NCI-H146 treated with DMSO at 0.1 percent for 48 hours (cell line): ENCODE measurements around the gene GPRIN2.
"Not testable (repeated sequence)": the region's sequence is repeated elsewhere in the genome, so short reads cannot be mapped to it uniquely, and the experiment has no call there.

Experiments
- DNase-seq: peaks from one replicate; lab custom pipeline; 2025; ENCODE audit not compliant: unreplicated experiment; lab: John Stamatoyannopoulos, UW

Gene GPRIN2

GRCh38 chr10:46570655-46571054, 14.2 kb upstream of the GPRIN2 start:
- not testable (repeated sequence) for DNase-seq

GRCh38 chr10:46567151-46567550, 10.7 kb upstream of the GPRIN2 start:
- DNase-seq = not testable (repeated sequence)

GRCh38 chr10:46565591-46566332, 9.3 kb upstream of the GPRIN2 start:
- not testable (repeated sequence) for DNase-seq

- no peak for DNase-seq
Observed at GRCh38 chr10:46560952-46561351, 4.5 kb upstream of the GPRIN2 start.

- DNase-seq = no peak
Observed at GRCh38 chr10:46560381-46560780, 3.9 kb upstream of the GPRIN2 start.

- no peak for DNase-seq
Observed at GRCh38 chr10:46559231-46559671, 2.8 kb upstream of the GPRIN2 start.

- DNase-seq = no peak
Observed at GRCh38 chr10:46558392-46559185, 2.1 kb upstream of the GPRIN2 start.

- DNase-seq = no peak
Observed at GRCh38 chr10:46558122-46558391, 1.6 kb upstream of the GPRIN2 start.

GRCh38 chr10:46557319-46558121, 1.1 kb upstream of the GPRIN2 start:
- no peak for DNase-seq

- DNase-seq = no peak
Observed at GRCh38 chr10:46555713-46556514, 544 bp downstream of the GPRIN2 start.

- DNase-seq = no peak
Observed at GRCh38 chr10:46555366-46555712, 1.1 kb downstream of the GPRIN2 start.

- DNase-seq = no peak
Observed at GRCh38 chr10:46554166-46554781, 2.2 kb downstream of the GPRIN2 start.

- no peak for DNase-seq
Observed at GRCh38 chr10:46553238-46554049, 3.0 kb downstream of the GPRIN2 start.

- DNase-seq = no peak
Observed at GRCh38 chr10:46552526-46553237, 3.8 kb downstream of the GPRIN2 start.

- no peak for DNase-seq
Observed at GRCh38 chr10:46551701-46552525, 4.5 kb downstream of the GPRIN2 start.

GRCh38 chr10:46550795-46551700, 5.4 kb downstream of the GPRIN2 start:
- DNase-seq = no peak

GRCh38 chr10:46550076-46550790, 6.2 kb downstream of the GPRIN2 start:
- DNase-seq = no peak
